ENCODE measurements around the gene SLC25A48. TPM values are rescaled to one million over a fixed set of nuclear protein-coding genes. Genes with fewer than 3 reads are reported as not detected.

Gene SLC25A48
- total RNA-seq, 1 experiment from 2014 or later: not detected

DNA sequence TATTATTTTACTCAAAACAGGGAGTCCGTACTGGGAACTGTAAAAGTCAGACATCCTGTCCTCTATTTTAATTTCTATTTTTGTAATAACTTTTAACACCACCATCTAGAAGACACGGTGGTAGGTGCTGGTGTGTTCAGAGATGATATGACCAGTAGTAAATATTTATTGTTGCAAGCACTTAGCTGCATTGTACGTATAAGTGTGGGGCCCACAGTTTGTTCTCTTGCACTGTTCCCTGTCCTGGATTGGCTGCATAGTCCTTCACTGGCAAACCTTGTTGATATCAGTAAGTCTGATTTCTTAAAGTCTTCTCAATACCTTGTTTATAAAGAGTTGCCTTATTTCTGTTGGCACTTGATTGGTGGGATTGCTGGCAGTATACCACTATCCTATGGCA, 85.7 kb downstream of the SLC25A48 start:
- no peak for DNase-seq (ENCODE audit: low spot score)
- TF ChIP-seq, protein P1, sequence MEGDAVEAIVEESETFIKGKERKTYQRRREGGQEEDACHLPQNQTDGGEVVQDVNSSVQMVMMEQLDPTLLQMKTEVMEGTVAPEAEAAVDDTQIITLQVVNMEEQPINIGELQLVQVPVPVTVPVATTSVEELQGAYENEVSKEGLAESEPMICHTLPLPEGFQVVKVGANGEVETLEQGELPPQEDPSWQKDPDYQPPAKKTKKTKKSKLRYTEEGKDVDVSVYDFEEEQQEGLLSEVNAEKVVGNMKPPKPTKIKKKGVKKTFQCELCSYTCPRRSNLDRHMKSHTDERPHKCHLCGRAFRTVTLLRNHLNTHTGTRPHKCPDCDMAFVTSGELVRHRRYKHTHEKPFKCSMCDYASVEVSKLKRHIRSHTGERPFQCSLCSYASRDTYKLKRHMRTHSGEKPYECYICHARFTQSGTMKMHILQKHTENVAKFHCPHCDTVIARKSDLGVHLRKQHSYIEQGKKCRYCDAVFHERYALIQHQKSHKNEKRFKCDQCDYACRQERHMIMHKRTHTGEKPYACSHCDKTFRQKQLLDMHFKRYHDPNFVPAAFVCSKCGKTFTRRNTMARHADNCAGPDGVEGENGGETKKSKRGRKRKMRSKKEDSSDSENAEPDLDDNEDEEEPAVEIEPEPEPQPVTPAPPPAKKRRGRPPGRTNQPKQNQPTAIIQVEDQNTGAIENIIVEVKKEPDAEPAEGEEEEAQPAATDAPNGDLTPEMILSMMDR (conservative IDR thresholded peaks at IDR 0.05; ENCODE audit: low read depth, low read length): no peak
- TF ChIP-seq EZH2 (IDR thresholded peaks at IDR 0.05; ENCODE audit: borderline replicate concordance, low read depth, low read length, poor library complexity, severe bottlenecking): no peak
- Histone ChIP-seq H3K36me3 (ENCODE audit: insufficient read depth, low read length, poor library complexity, severe bottlenecking) (no peaks in the 10 kb centered on the region), H3K27me3 (replicated peaks; ENCODE audit: insufficient read depth, low read depth, low read length, poor library complexity) (peaks cover 95% of the 10 kb centered on the region), H3K4me3 (ENCODE audit: low read depth, low read length, poor library complexity, severe bottlenecking) (no peak overlapping the region), H3K27ac (ENCODE audit: low read depth, low read length, poor library complexity, severe bottlenecking) (no peak overlapping the region), H3K4me1 (ENCODE audit: insufficient read depth, low read length, poor library complexity, severe bottlenecking) (no peaks in the 10 kb centered on the region), H3K9me3 (ENCODE audit: low read depth, low read length, poor library complexity, severe bottlenecking) (no peaks in the 10 kb centered on the region)
- intact Hi-C loops (cut with micrococcal nuclease; ENCODE audit: unreplicated experiment): no loop called here
- ChIA-PET POLR2A (ENCODE audit: low non-redundant PET) (no interaction called here), CTCF (no interaction called here)
- no TSS peak for BruUV-seq (replicated peaks)

DNA sequence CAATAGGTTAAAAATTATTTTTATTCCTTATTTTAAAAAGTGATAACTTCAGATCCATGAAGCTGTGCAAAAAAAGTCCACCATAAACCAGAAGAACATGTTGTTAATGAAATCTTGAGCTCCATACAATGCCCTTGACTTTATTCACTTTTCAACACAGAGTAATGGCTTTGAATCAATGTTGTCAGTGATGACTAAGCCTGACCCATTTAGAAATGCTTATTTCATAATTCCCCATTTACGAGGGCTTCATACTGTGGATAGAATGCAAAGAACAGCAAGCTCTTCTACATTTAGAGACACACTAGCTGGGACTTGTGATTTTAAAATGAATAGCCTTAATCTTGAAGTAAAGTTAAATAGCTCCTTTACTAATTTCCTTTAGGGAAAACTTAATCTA, 86.9 kb downstream of the SLC25A48 start:
- BruUV-seq (replicated peaks): no TSS peak
- TF ChIP-seq, protein P1 (conservative IDR thresholded peaks at IDR 0.05; ENCODE audit: low read depth, low read length): no peak
- no peak for TF ChIP-seq EZH2 (IDR thresholded peaks at IDR 0.05; ENCODE audit: borderline replicate concordance, low read depth, low read length, poor library complexity, severe bottlenecking)

DNA sequence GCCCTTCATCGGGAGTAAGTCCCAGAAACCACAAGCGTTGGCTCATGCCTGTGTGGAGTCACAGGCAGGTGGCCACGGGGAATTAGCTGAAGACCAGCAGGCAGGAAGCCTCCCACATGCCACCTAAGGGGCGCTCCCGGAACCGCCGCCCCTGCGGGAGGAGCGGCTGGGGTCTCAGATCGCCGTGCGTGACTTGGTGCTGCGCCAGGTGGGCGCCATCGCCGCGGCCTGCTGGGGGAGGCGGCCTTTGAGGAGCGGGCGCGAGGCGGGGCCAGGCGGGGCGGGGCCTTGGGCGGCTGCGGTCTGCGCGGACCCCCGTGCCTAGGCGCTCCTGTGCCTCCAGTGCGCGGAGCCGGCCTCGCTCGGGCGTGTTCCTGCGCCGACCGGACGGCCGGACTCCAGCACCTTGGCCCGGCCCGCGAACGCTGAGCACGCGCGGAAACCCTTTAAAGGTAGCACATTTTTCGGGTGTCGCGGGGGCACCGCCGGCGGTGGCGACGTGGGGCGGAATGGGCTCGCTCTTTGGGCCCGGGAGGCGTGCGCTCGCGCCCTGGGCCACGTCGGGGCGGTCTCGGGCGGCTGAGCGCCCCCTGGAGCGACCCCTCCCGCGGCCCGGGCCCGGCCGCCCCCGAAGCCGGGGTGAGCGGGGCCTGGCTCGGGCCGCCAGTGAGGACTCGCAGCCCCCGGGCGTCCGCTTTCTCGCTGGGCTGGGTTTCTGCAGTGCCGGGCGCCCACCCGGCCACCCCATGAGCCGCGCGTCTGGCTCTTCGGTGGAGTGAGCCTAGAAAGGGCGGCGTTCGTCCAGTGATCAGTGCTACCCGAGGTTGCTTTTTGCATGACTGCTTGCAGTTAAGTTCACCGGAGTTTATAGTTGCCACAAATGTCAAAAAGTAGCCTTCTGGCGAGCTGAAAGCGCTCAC, 95.8 kb downstream of the SLC25A48 start:
- no TSS peak for BruUV-seq (replicated peaks)
- intact Hi-C loops (cut with micrococcal nuclease; ENCODE audit: unreplicated experiment): no loop called here
- DNase-seq (ENCODE audit: low spot score): peak; percentile 22
- TF ChIP-seq, protein P1 (conservative IDR thresholded peaks at IDR 0.05; ENCODE audit: low read depth, low read length): 0 out of 2 replicates have a peak, but pooled peaks have one; percentile 8
- TF ChIP-seq EZH2 (IDR thresholded peaks at IDR 0.05; ENCODE audit: borderline replicate concordance, low read depth, low read length, poor library complexity, severe bottlenecking): peak; percentile 77
- Histone ChIP-seq H3K4me1 (ENCODE audit: insufficient read depth, low read length, poor library complexity, severe bottlenecking) (no peaks in the 10 kb centered on the region), H3K27me3 (replicated peaks; ENCODE audit: insufficient read depth, low read depth, low read length, poor library complexity) (peaks cover 90% of the 10 kb centered on the region), H3K4me3 (ENCODE audit: low read depth, low read length, poor library complexity, severe bottlenecking) (peak overlapping the region; percentile 35), H3K27ac (ENCODE audit: low read depth, low read length, poor library complexity, severe bottlenecking) (no peak overlapping the region), H3K36me3 (ENCODE audit: insufficient read depth, low read length, poor library complexity, severe bottlenecking) (no peaks in the 10 kb centered on the region), H3K9me3 (ENCODE audit: low read depth, low read length, poor library complexity, severe bottlenecking) (no peaks in the 10 kb centered on the region)
- ChIA-PET POLR2A (ENCODE audit: low non-redundant PET) (no interaction called here), CTCF (no interaction called here)

More for the DNA sequence above, 86.9 kb downstream of the SLC25A48 start:
- intact Hi-C loops (cut with micrococcal nuclease; ENCODE audit: unreplicated experiment): no loop called here
- ChIA-PET POLR2A (ENCODE audit: low non-redundant PET) (no interaction called here), CTCF (no interaction called here)
- H3K4me3 ChIP-seq (ENCODE audit: low read depth, low read length, poor library complexity, severe bottlenecking): no peak overlapping the region
- H3K9me3 ChIP-seq (ENCODE audit: low read depth, low read length, poor library complexity, severe bottlenecking): no peaks in the 10 kb centered on the region
- H3K36me3 ChIP-seq (ENCODE audit: insufficient read depth, low read length, poor library complexity, severe bottlenecking): no peaks in the 10 kb centered on the region
- H3K27me3 ChIP-seq (replicated peaks; ENCODE audit: insufficient read depth, low read depth, low read length, poor library complexity): peaks cover 95% of the 10 kb centered on the region
- no peaks in the 10 kb centered on the region for H3K4me1 ChIP-seq (ENCODE audit: insufficient read depth, low read length, poor library complexity, severe bottlenecking)
- no peak overlapping the region for H3K27ac ChIP-seq (ENCODE audit: low read depth, low read length, poor library complexity, severe bottlenecking)
- DNase-seq (ENCODE audit: low spot score): peak; percentile 33

Data from A673 (cell line).